Stimulated activated CD8-positive, alpha-beta memory T cell treated with anti-CD3 and anti-CD28 coated beads, Interleukin-7, amount 100 ng/mL, for 1 hour (primary cell): ENCODE results near the gene PER3.
A peak's percentile ranks its signal among the peaks of the same experiment; 100 is the strongest.
"Not testable (repeated sequence)": the region's sequence is repeated elsewhere in the genome, so short reads cannot be mapped to it uniquely, and the experiment has no call there.

ENCODE experiments used
- DNase-seq, 2 donors: peaks; one replicate each; pipeline ENCODE4 v3.0.0-alpha.2; 2020; ENCODE audit warnings: low read depth in 2 of 2

The PER3 gene

DNA sequence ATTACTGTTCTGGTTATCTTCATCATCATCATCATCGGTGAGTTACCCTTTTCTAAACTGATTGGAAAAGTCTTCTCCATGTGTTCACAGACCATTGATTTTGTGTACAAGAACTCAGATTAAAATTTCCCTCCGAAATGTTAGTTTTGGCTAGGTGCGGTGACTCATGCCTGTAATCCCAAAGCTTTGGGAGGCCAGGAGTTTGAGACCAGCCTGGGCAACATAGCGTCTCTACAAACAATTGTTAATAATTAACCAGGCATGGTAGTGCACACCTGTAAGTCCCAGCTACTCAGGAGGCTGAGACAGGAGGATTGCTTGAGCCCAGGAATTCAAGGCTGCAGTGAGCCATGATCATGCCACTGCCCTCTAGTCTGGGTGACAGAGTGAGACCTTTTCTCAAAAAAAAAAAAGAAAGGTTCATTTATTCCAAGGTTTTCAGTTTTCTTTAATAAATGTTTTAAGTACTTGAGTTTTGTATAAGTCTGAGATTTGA, 5.9 kb upstream of the PER3 start:
- DNase-seq: no peak

DNA sequence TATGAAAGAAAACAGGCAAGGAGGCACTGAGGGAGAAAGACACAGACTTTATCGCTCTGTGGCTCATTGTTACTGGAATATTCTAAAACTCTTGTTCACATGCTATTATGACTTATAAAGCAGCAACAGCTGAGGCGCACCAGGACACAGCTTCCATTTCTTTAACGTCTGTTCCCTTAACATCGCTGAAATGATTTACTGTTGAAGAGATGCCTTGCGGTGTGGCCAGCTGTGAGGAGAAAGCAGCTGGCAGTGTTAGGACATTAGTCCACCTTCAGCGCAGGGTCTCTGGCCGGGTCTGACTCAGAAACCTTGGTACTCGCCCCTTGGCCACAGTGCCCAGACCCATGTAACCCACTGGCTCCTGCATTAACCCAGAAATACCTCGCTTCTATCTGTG, 3.1 kb upstream of the PER3 start:
- DNase-seq: no peak

DNA sequence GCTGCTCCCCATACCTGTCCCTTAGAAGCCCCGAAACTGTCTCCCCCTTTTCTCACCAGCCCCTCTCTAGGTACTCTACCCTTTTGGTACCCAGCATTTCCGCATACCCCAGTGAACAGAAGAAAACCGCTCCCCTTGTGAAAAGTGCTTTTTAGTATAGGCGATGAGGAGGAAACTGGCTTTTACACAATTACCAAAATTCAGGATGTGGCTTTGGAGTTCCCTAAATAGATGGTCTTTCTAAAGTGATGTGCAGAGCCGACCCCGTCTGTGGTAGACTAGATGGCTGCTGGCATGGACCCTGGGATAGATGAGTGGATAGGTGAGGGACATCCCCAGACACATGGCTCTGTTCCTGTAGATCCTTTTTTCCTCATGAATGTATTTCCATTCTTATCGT, 2.6 kb upstream of the PER3 start:
- no peak for DNase-seq

DNA sequence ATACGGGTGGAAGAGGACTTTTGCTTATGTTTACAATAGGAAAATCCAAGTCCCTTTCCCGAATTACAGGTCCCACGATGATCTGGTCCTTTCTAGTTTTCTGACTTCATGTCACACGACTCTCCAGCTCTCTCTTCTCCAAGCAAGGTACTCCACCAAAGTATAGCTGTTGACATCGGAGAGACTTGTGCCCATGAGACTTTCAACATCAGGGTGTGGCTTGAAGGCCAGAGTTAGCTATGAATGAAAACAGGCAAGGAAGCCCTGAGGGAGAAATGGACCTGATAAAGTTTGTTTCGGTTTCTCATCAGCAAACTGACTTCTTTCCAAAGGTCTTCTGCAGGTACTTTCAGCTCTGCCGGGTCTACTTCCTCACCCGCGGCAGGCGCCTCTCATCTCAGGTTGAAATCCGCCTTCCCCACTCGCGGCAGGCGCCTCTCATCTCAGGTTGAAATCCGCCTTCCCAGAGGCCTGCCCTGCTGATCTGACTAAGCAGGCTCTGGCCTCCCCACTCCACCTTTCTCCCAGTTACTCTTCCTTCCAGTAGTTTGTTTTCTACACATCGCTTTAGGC, 2.1 kb upstream of the PER3 start:
- DNase-seq: no peak

DNA sequence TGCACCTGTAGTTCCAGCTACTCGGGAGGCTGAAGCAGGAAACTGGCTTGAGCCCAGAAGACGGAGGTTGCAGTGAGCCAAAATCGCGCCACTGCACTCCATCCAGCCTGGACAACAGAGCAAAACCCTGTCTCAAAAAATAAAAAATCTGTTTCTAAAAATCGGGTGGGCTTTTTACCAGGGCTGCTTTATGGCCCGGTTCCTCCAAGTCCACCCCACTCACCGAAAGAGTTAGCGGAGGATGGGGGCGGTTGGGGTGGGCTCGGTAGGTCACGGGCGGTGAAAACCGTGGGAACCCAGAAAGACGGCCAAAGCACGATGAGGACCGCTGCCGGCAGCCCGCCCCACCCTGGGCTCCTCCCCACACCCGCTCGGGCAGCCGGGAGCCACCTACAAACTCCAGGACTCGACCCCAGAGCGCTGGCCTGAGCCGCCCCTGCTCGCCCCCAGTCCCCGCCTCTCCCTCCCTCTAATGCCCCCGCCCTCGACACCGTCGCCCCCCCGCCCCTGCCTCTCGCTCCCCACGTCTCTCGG, 846 bp upstream of the PER3 start:
- DNase-seq: no peak

DNA sequence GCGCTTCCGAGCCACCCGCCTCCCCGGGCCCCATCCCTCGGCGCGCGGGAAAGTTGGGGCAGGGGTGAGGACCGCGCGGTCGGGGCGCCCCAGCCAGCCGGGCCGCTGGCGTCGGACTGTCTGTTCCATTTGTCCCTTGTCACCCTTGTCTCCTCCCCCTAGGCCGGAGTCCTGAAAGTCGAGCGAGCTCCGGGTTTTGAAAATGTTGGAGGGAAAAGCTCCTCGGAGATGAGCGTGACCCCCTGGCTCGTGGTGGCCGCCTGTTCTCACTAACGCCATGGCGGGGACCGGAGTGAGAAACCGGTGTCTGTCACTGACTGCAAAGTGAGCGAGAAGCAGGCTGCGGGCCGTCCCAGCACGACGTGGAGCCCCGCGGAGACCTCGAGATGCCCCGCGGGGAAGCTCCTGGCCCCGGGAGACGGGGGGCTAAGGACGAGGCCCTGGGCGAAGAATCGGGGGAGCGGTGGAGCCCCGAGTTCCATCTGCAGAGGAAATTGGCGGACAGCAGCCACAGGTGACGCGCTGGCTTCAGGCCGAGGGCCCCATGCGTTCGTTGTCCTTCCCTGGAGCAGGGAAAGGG, 491 bp downstream of the PER3 start:
- no peak for DNase-seq

DNA sequence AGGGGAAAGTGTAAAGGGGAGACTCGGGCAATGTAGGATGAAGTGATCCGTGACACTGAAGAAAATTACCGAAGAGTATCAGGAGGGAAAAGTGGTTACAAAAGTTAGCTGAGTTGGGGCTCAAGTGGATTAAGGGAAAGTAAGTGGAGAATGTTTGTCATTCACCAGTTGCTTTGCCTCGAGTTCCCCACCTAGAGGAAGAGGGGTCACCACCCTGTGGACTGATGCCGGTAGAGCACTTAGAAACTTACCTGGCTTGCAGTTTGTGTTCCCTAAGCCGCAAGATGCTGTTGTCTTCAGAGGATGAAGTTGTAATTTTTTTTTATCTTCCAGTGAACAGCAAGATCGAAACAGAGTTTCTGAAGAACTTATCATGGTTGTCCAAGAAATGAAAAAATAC, 1.0 kb downstream of the PER3 start:
- DNase-seq: no peak

DNA sequence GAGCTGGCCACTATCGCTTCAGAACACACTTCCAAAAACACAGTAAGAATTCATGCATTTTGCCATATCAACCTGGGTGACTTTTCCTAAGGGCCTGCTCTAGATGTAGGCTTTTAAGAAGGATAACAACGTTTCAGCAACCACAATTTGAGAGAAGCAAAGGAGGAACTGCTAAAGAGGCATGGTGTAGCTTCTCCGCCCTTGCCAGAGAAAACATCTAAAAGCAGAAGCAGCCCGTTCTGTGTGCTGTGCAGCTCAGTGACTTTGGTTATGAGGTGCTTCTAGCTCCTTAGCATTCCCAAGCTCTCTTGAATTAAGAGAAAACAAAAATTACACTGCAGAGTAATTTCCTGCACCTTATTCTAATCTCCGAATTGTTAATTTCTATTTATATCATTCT, 2.7 kb downstream of the PER3 start:
- no peak for DNase-seq

DNA sequence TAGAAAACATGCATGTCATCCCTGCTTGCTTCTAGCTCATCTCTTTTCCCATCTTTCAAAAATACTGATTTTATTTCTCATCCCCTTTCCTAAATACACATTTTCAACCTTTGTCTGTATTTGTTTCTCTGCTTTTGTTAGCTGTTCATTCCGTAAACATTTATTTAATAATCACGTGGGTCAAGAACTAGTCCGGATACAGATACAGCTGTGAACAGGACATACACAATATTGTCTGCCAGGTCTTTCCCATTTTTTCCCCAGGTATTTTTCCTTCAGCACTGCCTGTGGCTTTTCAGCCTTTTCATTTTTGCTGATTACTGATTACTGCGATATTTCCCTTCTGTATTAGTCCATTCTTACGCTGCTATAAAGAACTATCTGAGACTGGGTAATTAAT, 5.7 kb downstream of the PER3 start:
- DNase-seq: no peak

DNA sequence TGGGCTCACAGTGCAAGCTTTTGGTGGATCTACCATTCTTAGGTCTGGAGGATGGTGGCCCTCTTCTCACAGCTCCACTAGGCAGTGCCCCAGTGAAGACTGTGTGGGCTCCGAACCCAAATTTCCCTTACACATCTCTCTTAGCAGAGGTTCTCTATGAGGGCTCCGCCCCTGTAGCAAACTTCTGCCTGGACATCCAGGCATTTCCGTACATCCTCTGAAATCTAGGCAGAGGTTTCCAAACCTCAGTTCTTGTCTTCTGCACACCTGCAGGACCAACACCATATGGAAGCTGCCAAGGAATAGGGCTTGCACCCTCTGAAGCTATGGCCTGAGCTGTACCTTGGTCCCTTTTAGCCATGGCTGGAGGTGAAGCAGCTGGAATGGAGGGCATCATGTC, 6.9 kb downstream of the PER3 start:
- not testable (repeated sequence) for DNase-seq

DNA sequence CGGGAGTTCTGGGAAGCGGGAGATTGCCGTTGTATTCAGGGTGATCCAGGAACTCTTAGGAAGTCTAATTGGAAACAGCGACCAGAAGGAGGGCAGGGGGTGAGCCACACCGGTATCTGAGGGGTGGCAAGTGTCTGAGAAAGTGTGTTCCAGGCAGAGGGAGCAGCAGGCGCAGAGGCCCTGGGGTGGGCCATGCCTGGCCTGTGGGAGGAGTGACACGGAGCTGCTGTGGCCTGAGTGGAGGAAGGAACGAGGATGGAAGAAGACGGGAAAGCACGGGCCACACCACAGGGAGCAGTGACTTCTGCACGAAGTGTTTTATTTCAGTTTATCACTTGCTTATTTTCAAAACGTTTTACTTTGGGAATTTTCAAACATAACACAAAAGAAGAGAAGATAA, 11.3 kb downstream of the PER3 start:
- no peak for DNase-seq

DNA sequence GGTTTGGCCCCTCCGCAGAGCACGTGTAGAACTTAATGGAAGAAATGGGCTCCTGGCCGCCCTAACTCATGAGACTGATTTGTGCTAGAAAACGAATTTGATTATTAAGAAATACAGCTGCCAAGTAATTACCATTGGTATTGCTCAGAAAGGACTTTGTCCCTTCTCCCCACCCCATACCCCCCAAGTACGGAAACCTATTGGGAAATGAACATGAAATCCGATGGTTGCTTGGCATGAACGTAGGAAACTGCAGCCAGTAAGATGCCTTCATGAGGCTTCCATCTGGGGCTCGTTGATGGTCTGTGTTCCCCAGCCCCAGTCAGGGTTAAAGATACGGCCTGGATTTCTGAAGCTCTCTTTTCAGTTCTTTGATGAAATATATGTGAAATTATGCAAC, 21.4 kb downstream of the PER3 start:
- DNase-seq: no peak

DNA sequence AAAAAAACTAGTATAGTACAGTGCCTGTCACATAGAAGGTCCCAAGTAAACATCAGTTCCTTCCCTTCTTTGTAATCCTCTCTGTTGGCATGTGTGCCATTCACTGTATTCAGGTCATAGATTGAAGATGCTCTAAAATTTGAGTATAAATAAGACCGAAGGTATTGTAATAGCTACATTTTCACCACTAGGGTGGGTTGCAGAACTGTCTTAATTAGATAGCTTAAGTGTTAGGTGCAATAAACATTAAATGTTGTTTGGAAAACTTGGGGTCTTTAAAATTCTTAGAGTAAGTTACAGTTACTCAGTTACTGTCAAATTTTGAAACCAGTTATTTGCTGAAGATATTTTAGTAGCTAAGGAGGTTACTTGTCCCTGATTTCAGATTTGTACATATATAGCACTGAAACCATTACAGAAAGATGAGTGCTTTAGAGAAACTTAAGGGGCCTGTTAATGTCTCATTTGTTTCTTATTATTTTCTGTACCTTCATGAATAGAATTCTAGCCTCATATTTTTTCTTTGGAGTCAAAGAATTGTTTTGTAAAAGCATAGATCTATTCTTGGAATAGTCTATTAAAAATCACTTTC, 24.3 kb downstream of the PER3 start:
- no peak for DNase-seq

DNA sequence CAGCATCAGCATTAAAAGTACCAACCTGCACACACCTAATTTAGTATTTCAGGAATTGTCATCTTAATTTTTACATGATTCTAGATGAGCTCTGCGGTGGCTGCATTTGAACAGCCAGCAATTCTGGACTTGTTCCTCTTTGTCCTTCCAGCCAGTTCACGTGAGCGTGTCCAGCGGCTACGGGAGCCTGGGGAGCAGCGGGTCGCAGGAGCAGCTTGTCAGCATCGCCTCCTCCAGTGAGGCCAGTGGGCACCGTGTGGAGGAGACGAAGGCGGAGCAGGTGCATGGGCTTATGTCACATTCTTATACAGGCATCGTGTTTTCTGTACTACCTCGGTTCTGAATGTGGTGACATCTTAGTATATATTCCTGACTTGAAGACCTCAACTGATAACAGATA, 25.7 kb downstream of the PER3 start:
- no peak for DNase-seq

DNA sequence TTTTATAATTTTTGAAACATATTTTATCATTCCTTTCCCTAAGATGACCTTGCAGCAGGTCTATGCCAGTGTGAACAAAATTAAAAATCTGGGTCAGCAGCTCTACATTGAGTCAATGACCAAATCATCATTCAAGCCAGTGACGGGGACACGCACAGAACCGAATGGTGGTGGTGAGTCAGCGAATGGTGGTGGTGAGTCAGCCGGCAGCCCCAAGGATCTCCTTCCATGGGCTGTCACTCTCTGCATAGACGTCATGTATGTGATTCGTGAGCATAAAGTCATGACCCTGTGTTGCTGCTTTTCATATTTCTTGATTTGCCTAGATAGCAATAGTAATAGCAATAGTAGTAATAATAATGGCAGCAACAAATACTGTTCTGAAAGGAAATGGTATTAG, 26.3 kb downstream of the PER3 start:
- no peak for DNase-seq

DNA sequence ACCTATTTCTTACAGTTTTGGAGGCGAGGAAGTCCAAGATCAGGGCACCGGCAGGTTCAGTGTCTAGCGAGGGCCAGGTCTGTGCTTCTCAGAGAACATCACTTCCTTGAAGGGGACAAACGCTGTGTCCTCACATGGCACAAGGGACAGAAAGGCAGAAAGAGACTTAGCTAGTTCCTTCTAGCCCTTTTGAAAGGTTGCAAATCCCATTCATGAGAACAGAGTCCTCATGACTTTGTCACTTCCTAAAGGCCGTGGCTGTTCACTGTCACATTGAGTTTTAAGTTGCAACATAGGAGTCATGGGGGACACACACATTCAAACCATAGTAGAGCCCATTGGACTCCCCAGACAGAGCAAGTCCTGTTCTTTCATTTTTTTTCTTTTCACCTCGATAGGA, 27.4 kb downstream of the PER3 start:
- DNase-seq: no peak

DNA sequence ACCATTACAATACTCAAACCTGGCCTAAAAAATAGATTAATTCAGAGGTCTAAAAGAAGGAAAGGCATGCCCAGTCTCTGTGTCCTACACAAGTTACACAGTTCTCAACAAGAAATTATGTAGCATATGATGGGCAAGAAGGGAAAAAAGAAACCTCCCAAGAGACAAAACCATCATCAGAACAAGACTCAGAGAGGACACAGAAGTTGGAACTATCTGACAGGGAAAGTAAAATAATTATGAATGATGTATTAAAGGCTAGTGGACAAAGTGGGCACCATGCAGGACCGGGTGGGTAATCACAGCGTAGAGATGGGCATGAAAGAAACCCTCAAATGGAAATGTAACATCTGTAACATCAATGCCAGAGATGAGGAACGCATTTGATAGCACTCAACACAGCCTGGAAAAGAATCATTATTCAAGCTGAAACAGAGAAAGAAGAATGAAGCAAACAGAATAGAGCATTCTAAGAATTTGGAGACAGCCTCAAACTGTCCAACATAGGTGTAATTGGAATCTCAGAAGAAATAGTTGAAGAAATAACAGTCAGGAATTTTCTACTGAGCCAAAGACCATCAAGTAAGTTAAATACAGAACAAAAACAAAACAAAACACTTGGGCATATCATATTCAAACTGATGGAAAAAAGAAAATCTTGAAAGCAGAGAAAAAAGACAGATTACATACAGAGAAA, 29.7 kb downstream of the PER3 start:
- no peak for DNase-seq

DNA sequence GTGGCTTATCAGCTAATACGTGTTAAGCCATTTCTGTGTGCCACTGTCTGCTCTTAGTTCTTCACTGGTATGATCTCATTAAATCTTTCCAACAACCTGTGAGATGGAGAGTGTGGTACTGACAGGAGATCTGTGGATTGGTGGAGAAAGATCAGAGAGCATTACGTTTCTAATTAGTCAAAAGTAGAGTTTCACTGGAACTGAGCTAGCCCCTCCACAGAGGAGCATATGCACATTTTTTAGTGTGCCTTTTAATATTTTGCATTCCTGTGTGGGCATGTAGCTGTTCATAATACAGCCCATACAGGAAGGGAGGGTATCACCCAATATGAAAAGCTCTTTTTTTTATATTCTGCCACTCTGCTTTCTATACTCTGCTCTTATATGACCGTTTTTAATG, 37.2 kb downstream of the PER3 start:
- DNase-seq: no peak

DNA sequence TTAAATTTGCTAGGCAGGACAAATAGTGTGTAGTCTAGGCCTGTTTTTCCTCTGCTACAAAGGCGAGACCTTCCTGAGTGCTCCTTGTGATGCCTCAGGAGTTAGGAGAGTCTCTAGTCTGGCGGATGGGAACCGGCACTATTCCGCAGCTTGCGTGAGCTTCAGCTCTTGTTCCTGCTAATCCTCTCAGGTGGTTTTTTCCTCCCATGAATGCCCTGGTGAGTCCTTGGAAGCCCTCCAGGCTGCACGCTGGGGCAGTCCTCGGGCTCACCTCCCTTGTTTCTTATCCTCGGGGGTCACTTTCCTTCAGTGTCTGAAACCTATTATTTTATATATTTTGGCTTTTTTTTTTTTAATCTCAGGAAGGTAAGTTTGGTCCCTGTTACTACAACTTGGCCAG, 40.6 kb downstream of the PER3 start:
- DNase-seq: no peak

DNA sequence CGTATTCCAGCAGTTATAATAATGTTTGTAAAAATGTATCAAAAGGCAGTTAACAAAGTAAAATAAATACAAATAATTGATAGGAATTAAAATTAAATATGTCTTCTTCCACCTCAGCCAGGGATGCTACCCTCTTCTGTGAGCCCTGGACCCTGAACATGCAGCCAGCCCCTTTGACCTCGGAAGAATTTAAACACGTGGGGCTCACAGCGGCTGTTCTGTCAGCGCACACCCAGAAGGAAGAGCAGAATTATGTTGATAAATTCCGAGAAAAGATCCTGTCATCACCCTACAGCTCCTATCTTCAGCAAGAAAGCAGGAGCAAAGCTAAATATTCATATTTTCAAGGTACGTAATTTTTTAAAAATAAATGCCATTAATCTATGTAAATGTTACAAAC, 42.3 kb downstream of the PER3 start:
- DNase-seq: no peak

DNA sequence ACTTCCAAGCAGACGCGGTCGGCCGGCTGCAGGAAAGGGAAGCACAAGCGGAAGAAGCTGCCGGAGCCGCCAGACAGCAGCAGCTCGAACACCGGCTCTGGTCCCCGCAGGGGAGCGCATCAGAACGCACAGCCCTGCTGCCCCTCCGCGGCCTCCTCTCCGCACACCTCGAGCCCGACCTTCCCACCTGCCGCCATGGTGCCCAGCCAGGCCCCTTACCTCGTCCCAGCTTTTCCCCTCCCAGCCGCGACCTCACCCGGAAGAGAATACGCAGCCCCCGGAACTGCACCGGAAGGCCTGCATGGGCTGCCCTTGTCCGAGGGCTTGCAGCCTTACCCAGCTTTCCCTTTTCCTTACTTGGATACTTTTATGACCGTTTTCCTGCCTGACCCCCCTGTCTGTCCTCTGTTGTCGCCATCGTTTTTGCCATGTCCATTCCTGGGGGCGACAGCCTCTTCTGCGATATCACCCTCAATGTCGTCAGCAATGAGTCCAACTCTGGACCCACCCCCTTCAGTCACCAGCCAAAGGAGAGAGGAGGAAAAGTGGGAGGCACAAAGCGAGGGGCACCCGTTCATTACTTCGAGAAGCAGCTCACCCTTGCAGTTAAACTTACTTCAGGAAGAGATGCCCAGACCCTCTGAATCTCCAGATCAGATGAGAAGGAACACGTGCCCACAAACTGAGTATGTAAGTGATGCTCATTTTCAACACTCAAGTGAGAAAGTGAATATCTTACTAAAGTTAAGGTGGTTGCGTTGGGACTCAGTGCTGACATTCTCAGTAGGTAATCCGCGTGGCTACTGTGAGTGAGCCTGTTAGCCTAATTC, 43.2 kb downstream of the PER3 start:
- DNase-seq: peak; percentile 7 to 15

DNA sequence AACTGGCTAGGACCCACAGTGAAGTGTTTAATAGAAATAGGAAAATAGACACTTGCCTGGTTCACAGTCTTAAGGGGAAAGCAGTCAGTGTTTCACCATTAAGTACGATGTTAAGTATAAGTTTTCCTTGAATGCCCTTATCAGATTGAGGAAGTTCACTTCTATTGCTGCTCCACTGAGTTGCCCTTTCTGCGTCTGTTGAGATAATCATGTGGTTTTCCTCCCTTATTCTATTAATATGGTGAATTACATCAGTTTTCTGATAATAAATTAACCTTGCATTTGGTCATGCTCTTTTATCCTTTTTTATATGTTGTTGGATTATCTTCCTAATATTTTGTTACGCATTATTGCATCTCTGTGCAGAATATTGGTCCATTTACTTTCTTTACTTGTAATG, 47.4 kb downstream of the PER3 start:
- DNase-seq: no peak
